K562 (cell line): ENCODE measurements around the gene MAP2K7. TPM values are rescaled to one million over a fixed set of nuclear protein-coding genes. Genes with fewer than 3 reads are reported as not detected.
A peak's percentile ranks its signal among the peaks of the same experiment; 100 is the strongest.

Experiments
- CCAR2 ChIP-seq: fragments of 200-400 bp; formaldehyde crosslinking; IDR thresholded peaks from 2 replicates; pipeline ENCODE4 v1.6.1; 2017; ENCODE audit warnings: mild to moderate bottlenecking, low read depth, low read length
- CHCHD3 ChIP-seq: fragments of 250-450 bp; sonication (Bioruptor Pico); IDR thresholded peaks from 2 replicates; pipeline ENCODE4 v2.1.2; 2022; ENCODE audit warnings: mild to moderate bottlenecking
- CREB1 ChIP-seq, 2 experiments: sonication (generic) in 1 of 2; formaldehyde crosslinking in 1 of 2; IDR thresholded peaks; 2 replicates each; pipeline versions ENCODE4 v1.6.1 to v1.8.0; 2012 to 2022; ENCODE audit warnings: inconsistent platforms in 1 of 2, mild to moderate bottlenecking in 1 of 2, missing genetic modification reagents in 1 of 2, moderate library complexity in 1 of 2
- SRF ChIP-seq, 2 experiments: fragments of 250-450, 450-650 bp in 1 of 2; sonication (Bioruptor Pico) in 1 of 2; sonication (generic) in 1 of 2; formaldehyde crosslinking; IDR thresholded peaks; 2 replicates each; pipeline versions ENCODE4 v1.5.0 to v1.5.1; 2020 to 2022; ENCODE audit warnings: mild to moderate bottlenecking in 1 of 2, missing genetic modification reagents in 1 of 2
- SRSF1 ChIP-seq: fragments of 200-400 bp; formaldehyde crosslinking; IDR thresholded peaks from 2 replicates; pipeline ENCODE4 v1.6.1; 2017; ENCODE audit warnings: mild to moderate bottlenecking, low read depth, low read length, moderate library complexity
- ZNF23 ChIP-seq: fragments of 250-450 bp; sonication (Bioruptor Pico); IDR thresholded peaks from 2 replicates; pipeline ENCODE4 v1.4.0; 2020; ENCODE audit warnings: mild to moderate bottlenecking
- ZNF589 ChIP-seq: fragments of 200-800 bp; sonication (Bioruptor generic); IDR thresholded peaks from 2 replicates; pipeline ENCODE4 v1.6.1; 2016; ENCODE audit warnings: low read depth, missing genetic modification characterization, missing compliant biosample characterization
- polyA plus RNA-seq, 8 experiments: library from polyadenylated mRNA; depleted of rRNA in 4 of 8; stranded (reverse) in 5 of 8; unstranded in 3 of 8; fragments of >200 nt; fragmentation: Nextera tagmentation in 2 of 8; fragmentation: Illumina TruSeq in 1 of 8; extraction: Ambion mirVana in 2 of 8; extraction: Trizol in 1 of 8; gene quantifications; 2 replicates each; pipeline versions ENCODE4 v1.2.1 to v1.2.3, GENCODE V29; 2011 to 2014; ENCODE audit warnings: inconsistent platforms in 1 of 8, missing spikeins in 1 of 8
- total RNA-seq, 7 experiments: library from RNA; depleted of rRNA in 6 of 7; stranded (reverse); fragments of >200 nt in 6 of 7; fragmentation: Illumina TruSeq in 2 of 7; extraction: Trizol in 2 of 7; gene quantifications; 2 replicates each; pipeline versions ENCODE4 v1.2.1 to v1.2.3, GENCODE V29; 2011 to 2021; ENCODE audit warnings: low replicate concordance in 1 of 7
- TF ChIP-seq, protein P1 (sequence below): fragments of 450-650 bp; conservative IDR thresholded peaks from 2 replicates; pipeline ENCODE4 v1.6.1; 2016; ENCODE audit warnings: missing genetic modification characterization, low read depth, mild to moderate bottlenecking, control low read depth, missing compliant biosample characterization
- TF ChIP-seq, protein P2 (sequence below): sonication (generic); formaldehyde crosslinking; IDR thresholded peaks from 2 replicates; pipeline ENCODE4 v1.8.0; 2022; ENCODE audit warnings: mild to moderate bottlenecking, missing genetic modification reagents
- TF ChIP-seq, protein P3 (sequence below): sonication (generic); formaldehyde crosslinking; IDR thresholded peaks from 2 replicates; pipeline ENCODE4 v1.8.1; 2022; ENCODE audit warnings: missing genetic modification reagents
- TF ChIP-seq, protein P4 (sequence below): fragments of 450-650 bp; formaldehyde crosslinking; IDR thresholded peaks from 2 replicates; pipeline ENCODE4 v1.4.0; 2022; ENCODE audit warnings: missing genetic modification characterization

MAP2K7 gene
- total and polyA plus RNA-seq, 9 of the 15 experiments (the other 6 are each of a cell fraction or from before 2014, with no cell fraction given), result 0.51 to 45.8 (median 14.1) TPM

DNA sequence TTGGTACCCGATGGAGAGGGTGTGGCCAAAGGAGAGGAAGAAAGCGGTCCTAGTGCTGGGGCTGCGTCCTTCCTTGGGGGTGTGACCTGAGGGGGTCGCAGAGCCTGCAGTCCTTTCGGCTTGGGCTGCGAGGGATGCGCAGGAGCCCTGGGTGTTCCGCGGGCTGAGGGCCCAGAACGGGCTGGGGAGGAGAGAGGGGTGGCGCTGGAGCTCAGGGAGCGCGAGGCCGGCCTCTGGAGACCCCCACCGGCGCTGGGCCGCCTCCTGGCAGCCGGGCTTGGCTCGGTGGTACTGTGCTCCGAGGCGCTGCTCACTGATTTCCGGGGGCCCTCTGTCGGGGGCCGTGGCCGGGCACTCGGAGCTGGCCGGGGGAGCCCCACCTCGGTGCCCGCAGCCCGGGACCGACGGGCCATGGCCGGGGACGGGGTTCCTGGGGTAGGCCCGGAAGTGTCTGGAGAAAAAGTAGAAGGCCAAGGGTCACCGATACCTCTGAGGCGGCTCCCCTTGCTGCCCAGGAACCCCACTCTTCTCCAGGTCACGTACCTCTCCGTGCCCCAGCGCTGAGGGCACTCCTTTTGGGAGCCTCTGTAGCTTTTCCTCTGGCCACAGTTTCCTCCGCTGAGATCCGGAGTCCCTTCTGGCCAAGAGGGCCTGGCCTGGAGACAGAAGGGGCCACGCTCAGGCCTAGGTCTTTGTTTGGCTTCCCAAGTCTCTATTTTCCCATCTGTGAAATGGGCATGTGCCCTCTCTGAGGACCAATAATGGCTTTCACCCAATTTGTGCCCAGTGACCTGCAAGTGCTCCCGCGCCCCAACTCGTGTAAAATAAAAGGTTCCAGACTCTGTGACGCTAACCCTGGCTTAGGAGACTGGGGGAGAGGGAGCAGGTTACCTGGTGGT lies 31.1 kb upstream of the MAP2K7 start (continued):
- TF ChIP-seq, protein P1, sequence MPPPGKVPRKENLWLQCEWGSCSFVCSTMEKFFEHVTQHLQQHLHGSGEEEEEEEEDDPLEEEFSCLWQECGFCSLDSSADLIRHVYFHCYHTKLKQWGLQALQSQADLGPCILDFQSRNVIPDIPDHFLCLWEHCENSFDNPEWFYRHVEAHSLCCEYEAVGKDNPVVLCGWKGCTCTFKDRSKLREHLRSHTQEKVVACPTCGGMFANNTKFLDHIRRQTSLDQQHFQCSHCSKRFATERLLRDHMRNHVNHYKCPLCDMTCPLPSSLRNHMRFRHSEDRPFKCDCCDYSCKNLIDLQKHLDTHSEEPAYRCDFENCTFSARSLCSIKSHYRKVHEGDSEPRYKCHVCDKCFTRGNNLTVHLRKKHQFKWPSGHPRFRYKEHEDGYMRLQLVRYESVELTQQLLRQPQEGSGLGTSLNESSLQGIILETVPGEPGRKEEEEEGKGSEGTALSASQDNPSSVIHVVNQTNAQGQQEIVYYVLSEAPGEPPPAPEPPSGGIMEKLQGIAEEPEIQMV (tag), result no peak
- TF ChIP-seq CREB1 (IDR thresholded peaks at IDR 0.05) (no peak), CREB1 (CRISPR knock-in tag; IDR thresholded peaks at IDR 0.05) (0 out of 2 replicates have a peak, but pooled peaks have one; percentile 22), CHCHD3 (CRISPR knock-in tag) (no peak), SRSF1 (no peak), SRF (CRISPR knock-in tag; IDR thresholded peaks at IDR 0.05) (peak in 1 of 2 experiments; percentile 3; a peak in 1 of 4 replicates), ZNF589 (CRISPR knock-in tag) (no peak), CCAR2 (no peak), ZNF23 (no peak)
- TF ChIP-seq, protein P2, sequence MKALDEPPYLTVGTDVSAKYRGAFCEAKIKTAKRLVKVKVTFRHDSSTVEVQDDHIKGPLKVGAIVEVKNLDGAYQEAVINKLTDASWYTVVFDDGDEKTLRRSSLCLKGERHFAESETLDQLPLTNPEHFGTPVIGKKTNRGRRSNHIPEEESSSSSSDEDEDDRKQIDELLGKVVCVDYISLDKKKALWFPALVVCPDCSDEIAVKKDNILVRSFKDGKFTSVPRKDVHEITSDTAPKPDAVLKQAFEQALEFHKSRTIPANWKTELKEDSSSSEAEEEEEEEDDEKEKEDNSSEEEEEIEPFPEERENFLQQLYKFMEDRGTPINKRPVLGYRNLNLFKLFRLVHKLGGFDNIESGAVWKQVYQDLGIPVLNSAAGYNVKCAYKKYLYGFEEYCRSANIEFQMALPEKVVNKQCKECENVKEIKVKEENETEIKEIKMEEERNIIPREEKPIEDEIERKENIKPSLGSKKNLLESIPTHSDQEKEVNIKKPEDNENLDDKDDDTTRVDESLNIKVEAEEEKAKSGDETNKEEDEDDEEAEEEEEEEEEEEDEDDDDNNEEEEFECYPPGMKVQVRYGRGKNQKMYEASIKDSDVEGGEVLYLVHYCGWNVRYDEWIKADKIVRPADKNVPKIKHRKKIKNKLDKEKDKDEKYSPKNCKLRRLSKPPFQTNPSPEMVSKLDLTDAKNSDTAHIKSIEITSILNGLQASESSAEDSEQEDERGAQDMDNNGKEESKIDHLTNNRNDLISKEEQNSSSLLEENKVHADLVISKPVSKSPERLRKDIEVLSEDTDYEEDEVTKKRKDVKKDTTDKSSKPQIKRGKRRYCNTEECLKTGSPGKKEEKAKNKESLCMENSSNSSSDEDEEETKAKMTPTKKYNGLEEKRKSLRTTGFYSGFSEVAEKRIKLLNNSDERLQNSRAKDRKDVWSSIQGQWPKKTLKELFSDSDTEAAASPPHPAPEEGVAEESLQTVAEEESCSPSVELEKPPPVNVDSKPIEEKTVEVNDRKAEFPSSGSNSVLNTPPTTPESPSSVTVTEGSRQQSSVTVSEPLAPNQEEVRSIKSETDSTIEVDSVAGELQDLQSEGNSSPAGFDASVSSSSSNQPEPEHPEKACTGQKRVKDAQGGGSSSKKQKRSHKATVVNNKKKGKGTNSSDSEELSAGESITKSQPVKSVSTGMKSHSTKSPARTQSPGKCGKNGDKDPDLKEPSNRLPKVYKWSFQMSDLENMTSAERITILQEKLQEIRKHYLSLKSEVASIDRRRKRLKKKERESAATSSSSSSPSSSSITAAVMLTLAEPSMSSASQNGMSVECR, result peak; percentile 4
- TF ChIP-seq, protein P3, sequence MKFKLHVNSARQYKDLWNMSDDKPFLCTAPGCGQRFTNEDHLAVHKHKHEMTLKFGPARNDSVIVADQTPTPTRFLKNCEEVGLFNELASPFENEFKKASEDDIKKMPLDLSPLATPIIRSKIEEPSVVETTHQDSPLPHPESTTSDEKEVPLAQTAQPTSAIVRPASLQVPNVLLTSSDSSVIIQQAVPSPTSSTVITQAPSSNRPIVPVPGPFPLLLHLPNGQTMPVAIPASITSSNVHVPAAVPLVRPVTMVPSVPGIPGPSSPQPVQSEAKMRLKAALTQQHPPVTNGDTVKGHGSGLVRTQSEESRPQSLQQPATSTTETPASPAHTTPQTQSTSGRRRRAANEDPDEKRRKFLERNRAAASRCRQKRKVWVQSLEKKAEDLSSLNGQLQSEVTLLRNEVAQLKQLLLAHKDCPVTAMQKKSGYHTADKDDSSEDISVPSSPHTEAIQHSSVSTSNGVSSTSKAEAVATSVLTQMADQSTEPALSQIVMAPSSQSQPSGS (CRISPR knock-in tag), result no peak
- TF ChIP-seq, protein P4, sequence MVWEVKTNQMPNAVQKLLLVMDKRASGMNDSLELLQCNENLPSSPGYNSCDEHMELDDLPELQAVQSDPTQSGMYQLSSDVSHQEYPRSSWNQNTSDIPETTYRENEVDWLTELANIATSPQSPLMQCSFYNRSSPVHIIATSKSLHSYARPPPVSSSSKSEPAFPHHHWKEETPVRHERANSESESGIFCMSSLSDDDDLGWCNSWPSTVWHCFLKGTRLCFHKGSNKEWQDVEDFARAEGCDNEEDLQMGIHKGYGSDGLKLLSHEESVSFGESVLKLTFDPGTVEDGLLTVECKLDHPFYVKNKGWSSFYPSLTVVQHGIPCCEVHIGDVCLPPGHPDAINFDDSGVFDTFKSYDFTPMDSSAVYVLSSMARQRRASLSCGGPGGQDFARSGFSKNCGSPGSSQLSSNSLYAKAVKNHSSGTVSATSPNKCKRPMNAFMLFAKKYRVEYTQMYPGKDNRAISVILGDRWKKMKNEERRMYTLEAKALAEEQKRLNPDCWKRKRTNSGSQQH (CRISPR knock-in tag), result no peak
